ENCODE measurements around the gene NXT1.
A peak's percentile ranks its signal among the peaks of the same experiment; 100 is the strongest.

Gene NXT1

GRCh38 chr20:23361119-23361475 lies 10.5 kb downstream of the NXT1 start:
- peak overlapping the region; percentile 62 for H3K4me3 ChIP-seq (ENCODE audit: low read length)
- no peak for TF ChIP-seq ZNF274 (IDR thresholded peaks at IDR 0.05; ENCODE audit: low read depth, low read length)

- TF ChIP-seq ZNF274 (IDR thresholded peaks at IDR 0.05; ENCODE audit: low read depth, low read length), result no peak
- peak within 1 kb of the TSS; percentile 77 for H3K4me3 ChIP-seq (ENCODE audit: low read length)
Observed at GRCh38 chr20:23361476-23362391, 11.1 kb downstream of the NXT1 start, which contains the start of gene GZF1. TSS of gene GZF1 (plus strand) at chr20:23362182. CDS start at chr20:23364384, 2,202 bp downstream.

GRCh38 chr20:23362392-23363256 lies 12.0 kb downstream of the NXT1 start:
- H3K4me3 ChIP-seq (ENCODE audit: low read length), result peak overlapping the region; percentile 77
- TF ChIP-seq ZNF274 (IDR thresholded peaks at IDR 0.05; ENCODE audit: low read depth, low read length), result no peak

- no peak for TF ChIP-seq ZNF274 (IDR thresholded peaks at IDR 0.05; ENCODE audit: low read depth, low read length)
Observed at GRCh38 chr20:23363257-23363649, 12.7 kb downstream of the NXT1 start.

GRCh38 chr20:23365390-23366165 lies 15.0 kb downstream of the NXT1 start:
- no peak overlapping the region for H3K4me3 ChIP-seq (ENCODE audit: low read length)
- TF ChIP-seq ZNF274 (IDR thresholded peaks at IDR 0.05; ENCODE audit: low read depth, low read length), result no peak

More at GRCh38 chr20:23363257-23363649, 12.7 kb downstream of the NXT1 start:
- H3K4me3 ChIP-seq (ENCODE audit: low read length), result peak overlapping the region; percentile 77

GRCh38 chr20:23366384-23366783 lies 15.8 kb downstream of the NXT1 start:
- H3K4me3 ChIP-seq (ENCODE audit: low read length), result no peak overlapping the region
- no peak for TF ChIP-seq ZNF274 (IDR thresholded peaks at IDR 0.05; ENCODE audit: low read depth, low read length)

GRCh38 chr20:23367770-23368169 lies 17.2 kb downstream of the NXT1 start:
- no peak overlapping the region for H3K4me3 ChIP-seq (ENCODE audit: low read length)
- no peak for TF ChIP-seq ZNF274 (IDR thresholded peaks at IDR 0.05; ENCODE audit: low read depth, low read length)

- TF ChIP-seq ZNF274 (IDR thresholded peaks at IDR 0.05; ENCODE audit: low read depth, low read length), result no peak
- H3K4me3 ChIP-seq (ENCODE audit: low read length), result no peak overlapping the region
Observed at GRCh38 chr20:23368316-23369071, 17.9 kb downstream of the NXT1 start.

GRCh38 chr20:23369072-23369823 lies 18.7 kb downstream of the NXT1 start:
- no peak for TF ChIP-seq ZNF274 (IDR thresholded peaks at IDR 0.05; ENCODE audit: low read depth, low read length)
- no peak overlapping the region for H3K4me3 ChIP-seq (ENCODE audit: low read length)

- H3K4me3 ChIP-seq (ENCODE audit: low read length), result no peak overlapping the region
- TF ChIP-seq ZNF274 (IDR thresholded peaks at IDR 0.05; ENCODE audit: low read depth, low read length), result no peak
Observed at GRCh38 chr20:23370274-23370673, 19.7 kb downstream of the NXT1 start.

GRCh38 chr20:23370873-23371272 lies 20.3 kb downstream of the NXT1 start:
- TF ChIP-seq ZNF274 (IDR thresholded peaks at IDR 0.05; ENCODE audit: low read depth, low read length), result no peak
- H3K4me3 ChIP-seq (ENCODE audit: low read length), result no peak overlapping the region

GRCh38 chr20:23371496-23371895 lies 20.9 kb downstream of the NXT1 start:
- TF ChIP-seq ZNF274 (IDR thresholded peaks at IDR 0.05; ENCODE audit: low read depth, low read length), result no peak
- H3K4me3 ChIP-seq (ENCODE audit: low read length), result no peak overlapping the region

GRCh38 chr20:23374441-23374840 lies 23.9 kb downstream of the NXT1 start:
- no peak for TF ChIP-seq ZNF274 (IDR thresholded peaks at IDR 0.05; ENCODE audit: low read depth, low read length)
- H3K4me3 ChIP-seq (ENCODE audit: low read length), result no peak overlapping the region
